Brain pericyte (primary cell): Measurements from ENCODE around the gene GLYAT.

ENCODE experiments used
- DNase-seq: peaks from one replicate; pipeline ENCODE4 v3.0.0-alpha.2; 2012; ENCODE audit warnings: low read depth, low spot score

GLYAT gene

GRCh38 chr11:58731819-58732218 is at the start of gene GLYAT:
TSS of gene GLYAT (minus strand) at chr11:58731943. CDS start at chr11:58724496, 7,447 bp downstream.
- DNase-seq, result no peak

GRCh38 chr11:58781345-58781744 is 49.6 kb upstream of the GLYAT start:
- DNase-seq, result no peak

- no peak for DNase-seq
These were observed 48.8 kb upstream of the GLYAT start for GRCh38 chr11:58780578-58780977.

- no peak for DNase-seq
These were observed 45.4 kb upstream of the GLYAT start for GRCh38 chr11:58776891-58777710.

GRCh38 chr11:58775066-58775708 is 43.4 kb upstream of the GLYAT start:
- DNase-seq, result no peak

- DNase-seq, result no peak
These were observed 42.4 kb upstream of the GLYAT start for GRCh38 chr11:58774164-58774593.

- DNase-seq, result no peak
These were observed 41.6 kb upstream of the GLYAT start for GRCh38 chr11:58773337-58773736.

GRCh38 chr11:58772329-58773285 is 40.9 kb upstream of the GLYAT start:
- no peak for DNase-seq

- DNase-seq, result no peak
These were observed 39.7 kb upstream of the GLYAT start for GRCh38 chr11:58771458-58771855.

GRCh38 chr11:58770627-58771457 is 39.1 kb upstream of the GLYAT start:
- no peak for DNase-seq

GRCh38 chr11:58770166-58770565 is 38.4 kb upstream of the GLYAT start:
- no peak for DNase-seq

- no peak for DNase-seq
These were observed 37.6 kb upstream of the GLYAT start for GRCh38 chr11:58769308-58769707.

- DNase-seq, result no peak
These were observed 36.4 kb upstream of the GLYAT start for GRCh38 chr11:58768137-58768536.

GRCh38 chr11:58765078-58765477 is 33.3 kb upstream of the GLYAT start:
- DNase-seq, result no peak

GRCh38 chr11:58763120-58763490 is 31.4 kb upstream of the GLYAT start:
- DNase-seq, result no peak

- no peak for DNase-seq
These were observed 30.8 kb upstream of the GLYAT start for GRCh38 chr11:58762284-58763119.

- no peak for DNase-seq
These were observed 25.7 kb upstream of the GLYAT start for GRCh38 chr11:58757439-58757838.

- no peak for DNase-seq
These were observed 14.1 kb upstream of the GLYAT start for GRCh38 chr11:58745705-58746364.

- no peak for DNase-seq
These were observed 13.4 kb upstream of the GLYAT start for GRCh38 chr11:58744988-58745704.
